ENCODE measurements around the gene TMEM220. TPM values are rescaled to one million over a fixed set of nuclear protein-coding genes. Genes with fewer than 3 reads are reported as not detected.
"Not testable (repeated sequence)": the region's sequence is repeated elsewhere in the genome, so short reads cannot be mapped to it uniquely, and the experiment has no call there.

The TMEM220 gene
- total RNA-seq, 1 donor from 2014 or later, result 3.8 TPM

DNA sequence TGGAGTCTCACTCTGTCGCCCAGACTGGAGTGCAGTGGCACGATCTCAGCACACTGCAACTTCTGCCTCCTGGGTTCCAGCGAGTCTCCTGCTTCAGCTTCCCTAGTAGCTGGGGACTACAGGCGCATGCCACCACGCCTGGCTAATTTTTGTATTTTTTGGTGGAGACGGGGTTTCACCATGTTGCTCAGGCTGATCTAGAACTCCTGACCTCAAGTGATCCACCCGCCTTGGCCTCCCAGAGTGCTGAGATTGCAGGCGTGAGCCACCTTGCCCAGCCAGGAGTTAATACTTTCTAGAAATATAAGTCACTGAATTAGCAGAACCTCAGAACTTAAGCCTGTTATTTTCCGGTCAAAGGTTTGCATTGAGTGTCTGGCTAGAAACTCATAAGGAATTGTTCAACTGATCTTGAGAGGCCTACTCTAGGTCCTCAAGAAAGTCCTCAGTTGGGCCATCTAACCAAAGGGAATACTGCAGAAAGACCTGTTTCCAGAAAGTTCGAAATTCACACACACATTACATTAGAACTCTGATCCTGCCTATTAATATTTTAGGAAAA is 1.4 kb downstream of the TMEM220 start:
- DNase-seq, result no peak

DNA sequence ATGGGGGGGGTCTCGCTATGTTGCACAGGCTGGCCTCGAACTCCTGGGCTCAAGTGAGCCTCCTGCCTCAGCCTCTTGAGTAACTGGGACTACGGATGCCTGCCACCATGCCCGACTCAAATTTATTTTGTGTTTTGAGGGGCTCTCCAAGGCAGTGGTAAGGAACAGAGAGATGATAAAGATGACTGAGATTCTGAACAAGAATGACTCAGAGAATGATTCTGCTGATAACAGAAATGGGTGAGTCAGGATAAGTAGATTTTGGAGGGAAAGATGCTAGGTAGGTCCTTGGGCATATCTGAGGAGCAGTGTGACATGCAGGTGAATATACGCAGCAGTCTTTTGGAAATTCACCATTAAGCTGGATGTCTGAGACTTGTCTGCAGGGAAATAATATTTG is 2.6 kb downstream of the TMEM220 start:
- DNase-seq, result no peak

DNA sequence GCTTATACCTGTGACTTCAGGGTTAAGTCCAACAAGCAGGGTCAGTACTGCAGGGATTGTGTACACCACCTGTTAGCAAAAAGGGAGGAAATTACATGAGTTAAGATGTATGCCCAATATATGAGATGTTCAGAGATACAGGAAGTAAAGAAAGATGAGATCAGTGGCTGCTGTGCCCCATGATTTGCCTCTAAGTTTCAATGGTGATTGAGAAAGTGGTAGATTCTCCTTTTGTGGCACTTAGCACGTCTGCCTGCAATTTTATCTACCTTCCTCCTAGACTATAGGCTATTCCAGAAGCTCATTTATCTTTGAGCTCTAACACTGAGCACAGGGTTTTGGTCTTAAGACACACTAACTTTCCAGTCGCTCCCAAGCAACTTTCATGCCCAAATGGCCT is 3.6 kb downstream of the TMEM220 start:
- DNase-seq, result no peak

DNA sequence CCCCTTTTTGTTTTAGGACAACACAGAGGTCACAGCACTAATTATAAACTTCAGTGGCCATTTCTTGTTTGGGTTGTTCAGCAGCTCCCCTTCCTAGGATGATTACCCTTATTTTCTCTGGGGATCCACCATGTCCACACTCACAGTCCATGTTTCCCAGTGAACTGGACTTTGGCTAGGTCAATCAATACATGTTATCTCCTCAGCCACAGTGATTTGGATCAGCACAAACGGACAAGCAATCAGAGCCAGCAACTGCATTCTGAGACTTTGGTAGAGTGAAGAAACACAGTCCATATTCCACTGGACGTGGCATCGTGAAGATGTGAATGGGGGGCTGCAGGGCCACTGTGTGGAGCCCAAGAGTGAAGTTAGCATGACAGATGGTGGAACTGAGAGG is 4.6 kb downstream of the TMEM220 start:
- no peak for DNase-seq

DNA sequence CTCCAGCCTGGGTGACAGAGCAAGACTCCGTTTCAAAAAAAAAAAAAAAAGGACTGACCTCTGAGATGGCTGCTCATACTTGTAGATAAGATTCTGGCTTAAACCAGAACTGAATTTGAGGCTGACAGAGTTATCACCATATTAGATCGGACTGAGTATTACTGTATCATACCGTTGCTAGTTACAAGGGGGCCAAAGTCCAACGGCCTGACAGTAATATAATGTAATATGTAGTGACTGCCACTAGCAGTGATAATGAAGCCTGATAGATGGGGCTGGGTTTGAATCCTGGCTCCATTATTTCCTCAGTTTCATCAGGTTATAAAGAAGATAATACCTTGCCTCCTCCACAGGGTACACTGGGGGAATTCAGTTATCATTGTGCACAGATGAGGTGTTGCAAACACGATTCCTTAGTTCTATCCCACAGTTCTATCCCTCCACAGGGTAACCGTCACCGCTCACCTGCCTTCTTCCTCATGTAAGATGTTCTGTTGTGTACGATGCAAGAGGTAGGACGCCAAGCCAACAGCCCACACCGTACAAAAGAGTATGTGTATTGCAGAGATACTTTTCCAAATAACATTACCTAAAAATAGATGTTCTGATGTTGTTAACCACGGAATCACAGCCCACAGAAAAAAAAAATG is 5.2 kb downstream of the TMEM220 start:
- no peak for DNase-seq

DNA sequence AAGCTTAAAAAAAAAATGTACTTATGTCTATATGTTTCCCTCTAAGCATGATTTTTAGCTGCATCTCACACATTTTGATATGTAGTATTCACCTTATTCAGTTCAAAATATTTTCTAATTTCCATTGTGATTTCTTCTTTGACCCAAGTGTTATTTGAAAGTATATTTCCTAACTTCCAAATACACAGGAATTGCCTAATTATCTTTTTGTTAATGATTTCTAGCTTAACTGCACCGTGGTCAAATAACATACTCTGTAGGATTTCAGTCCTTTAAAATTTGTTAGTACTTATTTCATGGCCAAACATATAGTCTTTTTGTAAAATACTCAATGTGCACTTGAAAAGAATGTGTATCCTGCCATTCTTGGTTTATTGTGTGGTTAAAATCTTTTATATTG is 11.3 kb downstream of the TMEM220 start:
- no peak for DNase-seq

DNA sequence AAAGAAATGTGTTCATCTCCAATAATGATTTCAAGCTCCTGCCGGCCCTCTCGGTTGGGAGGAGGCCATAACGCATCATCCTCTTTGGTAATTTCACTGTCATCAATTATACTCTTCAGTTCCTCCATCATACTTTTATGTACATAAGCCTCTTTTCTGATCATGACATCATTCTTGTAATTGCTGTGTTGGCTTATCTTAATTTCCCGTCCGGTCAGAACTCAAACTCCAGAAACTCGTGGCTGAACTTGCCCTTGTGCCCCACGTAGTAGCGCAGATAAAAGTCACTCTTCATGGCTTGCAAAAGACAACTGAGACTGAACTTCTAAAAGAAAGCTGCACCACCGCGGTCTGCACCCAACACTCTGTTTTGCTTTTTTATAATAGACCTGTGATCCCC is 13.6 kb downstream of the TMEM220 start:
- no peak for DNase-seq

DNA sequence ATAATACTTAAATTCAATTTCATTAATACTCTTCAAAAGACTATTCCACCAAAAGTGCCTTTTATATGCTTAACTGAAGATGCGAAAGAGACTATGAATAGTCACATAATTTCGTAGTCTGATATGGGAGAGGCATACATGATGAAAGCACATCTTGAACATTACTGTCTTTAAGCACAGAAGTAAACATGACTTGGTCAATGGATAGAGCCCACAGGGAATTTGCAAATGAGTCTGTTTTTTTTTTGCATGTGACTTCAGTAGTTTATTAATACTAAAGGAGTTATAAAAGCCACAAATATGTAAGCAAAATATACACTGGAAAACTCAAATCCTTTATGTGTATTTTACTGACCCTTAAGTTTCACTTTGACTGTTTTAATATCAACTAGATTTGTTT is 16.5 kb downstream of the TMEM220 start:
- no peak for DNase-seq

DNA sequence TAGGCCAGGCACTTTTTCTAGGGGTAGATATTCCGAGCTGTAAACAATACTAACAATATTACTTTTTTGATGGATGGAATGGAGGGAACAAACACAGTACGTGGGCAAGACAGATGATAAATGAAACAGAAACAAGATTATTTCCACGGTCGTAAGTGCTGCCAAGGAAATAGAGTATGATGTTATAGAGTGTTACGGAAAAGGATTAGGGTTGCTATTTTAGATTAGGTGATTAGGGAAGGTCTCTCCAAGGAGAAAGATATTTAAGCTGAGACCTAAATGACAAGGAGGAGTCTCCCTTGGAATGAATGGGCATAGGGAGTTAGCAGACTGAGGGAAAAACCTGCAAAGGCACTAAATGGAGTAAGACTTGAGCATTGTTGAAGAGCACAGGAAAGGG is 24.1 kb downstream of the TMEM220 start:
- DNase-seq, result no peak

DNA sequence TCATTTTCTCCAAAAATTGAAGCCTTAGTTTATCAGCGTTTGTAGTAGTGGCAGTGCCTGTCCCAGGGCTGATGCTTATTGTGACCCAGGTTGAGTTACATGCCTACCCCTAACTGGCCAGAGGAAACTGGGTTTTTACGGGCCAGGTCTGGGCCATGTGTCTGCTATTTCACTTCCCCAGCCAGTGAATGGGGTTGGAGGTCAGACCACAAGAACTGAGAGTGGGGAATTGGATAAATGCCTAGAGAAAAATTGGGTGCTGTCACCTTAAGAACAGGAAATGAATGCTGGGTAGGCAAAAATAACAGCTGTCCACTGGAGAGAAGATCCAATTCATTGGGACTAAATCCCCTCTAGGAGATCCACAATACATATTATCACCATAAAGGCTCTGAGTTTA is 27.2 kb downstream of the TMEM220 start:
- DNase-seq, result no peak

DNA sequence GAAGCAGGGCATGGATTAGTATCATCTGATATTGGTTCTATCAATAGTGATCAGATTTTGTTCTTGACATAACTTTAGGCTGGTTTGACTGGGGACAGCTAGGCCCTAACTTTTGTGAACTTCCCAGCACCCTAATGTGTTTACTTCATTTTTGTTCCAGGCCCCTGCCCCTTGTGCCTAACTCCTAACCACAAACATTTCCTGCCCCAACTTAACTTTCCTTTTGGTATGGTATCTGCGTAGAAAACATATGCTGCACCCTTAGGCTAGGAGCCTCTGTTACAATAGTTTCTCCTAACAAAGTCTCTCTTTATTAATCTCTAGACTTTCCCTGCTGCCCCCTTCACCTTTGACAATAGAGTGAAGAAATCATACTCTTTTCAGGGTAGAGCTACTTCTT is 30.0 kb downstream of the TMEM220 start:
- DNase-seq, result no peak

DNA sequence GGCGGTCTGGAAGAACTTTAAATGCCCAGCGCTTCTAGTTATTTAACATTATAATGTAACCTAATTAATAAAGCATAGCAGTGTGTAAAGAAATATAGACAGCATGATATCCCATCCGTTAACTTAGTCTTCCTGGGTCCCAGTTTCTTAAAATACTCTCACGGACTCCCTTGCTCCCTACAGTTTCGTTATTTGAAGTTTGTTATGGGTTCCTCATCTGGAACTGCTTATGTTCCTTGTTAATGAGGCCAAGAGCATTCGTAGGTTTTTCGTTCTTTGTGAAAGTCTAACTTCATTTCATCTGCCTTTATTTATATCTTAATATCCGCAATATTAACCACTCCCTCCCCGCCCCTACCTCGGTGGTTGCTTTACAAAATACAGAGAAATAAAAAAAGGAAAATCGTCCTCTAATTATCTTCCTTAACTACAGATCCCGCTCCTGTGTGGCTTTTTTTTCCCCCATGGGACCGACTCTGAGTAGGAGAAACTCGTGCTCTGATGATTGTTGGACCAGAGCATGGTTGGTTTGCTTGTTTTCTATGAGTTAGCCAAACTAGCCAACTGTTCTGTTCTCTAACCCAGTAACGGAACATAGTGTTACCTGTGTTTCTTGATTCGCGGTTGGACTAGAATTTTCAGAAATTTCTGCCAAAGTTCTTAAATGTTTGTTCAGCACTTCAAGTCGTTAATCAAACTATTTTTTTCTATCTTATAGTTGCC is 31.6 kb downstream of the TMEM220 start:
- peak; percentile 32 for DNase-seq

DNA sequence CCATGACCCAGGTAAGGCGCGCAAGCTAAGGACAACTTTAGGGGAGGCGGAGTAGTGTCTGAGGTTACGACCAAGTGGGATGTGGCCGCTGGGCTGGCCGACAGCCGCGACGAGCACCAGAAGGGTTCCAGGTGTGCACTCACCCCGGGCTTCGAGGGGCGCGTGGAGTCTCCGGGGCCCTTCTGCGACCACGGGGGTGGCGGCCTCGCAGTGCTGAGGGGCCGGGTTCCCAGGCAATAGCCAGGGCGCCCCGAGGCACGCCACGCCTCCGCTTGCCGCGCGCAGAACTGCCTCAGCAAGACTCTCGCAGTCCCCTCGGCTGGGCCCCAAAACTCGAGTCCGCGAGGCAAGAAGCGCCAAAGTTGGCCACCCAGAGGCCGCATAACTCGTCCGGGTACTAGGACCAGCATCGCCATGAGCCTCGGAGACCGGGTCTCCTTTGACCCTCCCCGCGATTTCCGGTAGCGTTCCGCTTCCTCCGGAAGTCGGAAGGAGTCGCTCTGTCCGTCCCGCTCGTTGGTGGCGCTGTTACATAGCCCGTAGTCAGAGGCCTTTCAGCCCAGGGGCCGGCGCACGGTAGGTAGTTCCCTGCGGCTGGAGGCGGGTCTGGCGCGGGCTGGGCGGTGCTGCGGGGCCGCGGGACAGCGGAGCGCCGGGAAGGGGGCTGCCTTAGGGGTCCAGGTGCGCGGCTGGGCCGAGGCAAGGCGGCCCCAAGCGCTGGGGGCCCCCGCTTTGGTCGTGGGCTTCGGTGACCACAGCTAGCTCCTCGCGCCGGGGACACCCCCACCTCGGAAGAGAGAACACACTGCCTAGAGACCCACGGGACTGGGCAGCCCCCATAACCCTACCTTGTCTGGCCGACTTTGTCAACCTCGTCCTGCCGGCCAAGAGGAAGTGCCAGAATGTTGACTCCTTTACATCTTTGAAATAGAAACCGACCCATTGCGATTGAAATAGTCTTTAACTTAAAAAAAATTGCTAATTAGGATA is 32.4 kb downstream of the TMEM220 start, which contains the start of the genes ADPRM and SCO1:
Gene ADPRM (plus strand): TSS at position 503 of the 990 bp plus-strand sequence. CDS start 7,333 bp downstream, outside the sequence.
Gene SCO1 (minus strand): TSS at position 442 of the 990 bp plus-strand sequence. CDS start 26 bp downstream, at position 416.
- DNase-seq, result peak; percentile 98

DNA sequence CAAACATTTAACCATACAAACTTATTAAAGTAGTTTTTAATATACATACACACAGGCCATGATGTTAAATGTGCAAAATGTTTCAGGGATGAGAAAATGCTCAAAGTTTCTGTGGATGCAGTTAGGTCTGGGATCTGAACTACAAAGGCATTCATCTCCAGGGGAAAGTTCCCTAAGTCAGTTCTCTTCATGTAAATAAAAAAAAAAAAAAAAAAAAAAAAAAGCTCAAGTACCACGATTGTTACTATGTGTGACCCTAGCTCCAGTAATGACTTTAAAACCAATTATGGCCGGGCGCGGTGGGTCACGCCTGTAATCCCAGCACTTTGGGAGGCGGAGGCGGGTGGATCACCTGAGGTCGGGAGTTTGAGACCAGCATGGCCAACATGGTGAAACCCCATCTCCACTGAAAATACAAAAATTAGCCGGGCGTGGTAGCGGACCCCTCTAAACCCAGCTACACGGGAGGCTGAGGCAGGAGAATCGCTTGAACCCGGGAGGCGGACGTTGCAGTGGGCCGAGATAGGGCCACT is 33.9 kb downstream of the TMEM220 start:
- not testable (repeated sequence) for DNase-seq

DNA sequence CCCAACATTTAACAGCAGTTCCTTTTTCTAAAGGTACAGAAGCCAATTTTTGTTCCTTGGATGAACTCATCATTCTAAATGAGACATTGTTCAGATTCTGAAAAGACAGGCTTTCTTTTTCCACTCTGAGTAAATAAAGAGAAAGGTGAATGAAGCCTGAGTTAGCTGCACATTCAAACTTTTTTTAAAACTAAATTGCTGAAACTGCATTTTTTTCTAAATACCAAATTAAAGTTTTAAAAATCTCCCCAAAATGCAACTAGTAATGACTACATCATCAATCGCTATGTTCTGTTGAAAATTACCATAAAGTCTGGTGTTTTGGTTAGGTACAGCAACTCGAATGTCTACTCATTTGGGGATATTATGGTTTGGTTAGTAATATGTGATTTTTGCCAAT is 42.3 kb downstream of the TMEM220 start:
- DNase-seq, result no peak

DNA sequence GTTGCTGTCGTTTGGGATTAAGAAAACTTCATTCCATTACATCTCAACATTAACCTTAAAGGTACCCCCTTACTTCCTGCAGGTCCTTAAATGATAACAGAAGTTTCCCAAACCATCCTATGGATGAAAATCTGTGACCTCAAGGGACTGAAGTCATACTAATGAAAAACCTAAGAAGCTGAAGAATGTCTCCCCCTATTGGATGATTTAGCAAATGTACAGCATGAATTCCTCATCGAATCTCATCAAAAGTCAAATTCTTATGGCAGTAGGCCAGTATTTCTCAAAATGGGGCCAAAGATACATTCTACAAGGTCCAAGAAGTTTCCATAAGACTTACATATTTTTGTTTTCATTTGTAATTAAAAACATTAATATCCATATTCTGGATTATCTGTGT is 46.0 kb downstream of the TMEM220 start:
- DNase-seq, result peak; percentile 29

DNA sequence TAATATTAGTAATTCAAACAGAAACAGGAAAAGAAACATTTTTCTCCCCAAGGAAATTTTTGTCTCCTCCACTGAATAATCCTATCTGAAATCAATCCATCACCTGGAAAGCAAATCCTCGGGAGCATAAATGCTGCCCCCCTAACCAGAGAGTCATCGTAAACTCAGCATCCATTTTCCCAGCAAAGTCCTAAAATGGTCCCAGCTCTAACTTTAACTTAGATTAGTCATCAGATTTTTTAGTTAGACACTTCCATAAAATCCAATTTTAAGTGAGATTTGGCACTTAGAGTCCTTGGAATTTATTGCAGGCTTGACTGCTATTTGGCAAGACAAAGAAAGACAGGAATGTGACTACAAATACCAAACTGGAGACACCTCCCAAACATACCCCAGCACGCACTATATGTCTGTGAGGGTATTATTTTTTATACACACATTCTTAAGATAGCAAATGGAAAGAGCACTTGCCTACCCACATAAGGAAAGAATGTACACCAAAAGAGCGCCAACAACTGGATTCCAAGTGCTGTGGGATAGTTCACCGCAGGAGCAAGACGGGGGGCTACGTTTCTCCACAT is 47.9 kb downstream of the TMEM220 start:
- no peak for DNase-seq

DNA sequence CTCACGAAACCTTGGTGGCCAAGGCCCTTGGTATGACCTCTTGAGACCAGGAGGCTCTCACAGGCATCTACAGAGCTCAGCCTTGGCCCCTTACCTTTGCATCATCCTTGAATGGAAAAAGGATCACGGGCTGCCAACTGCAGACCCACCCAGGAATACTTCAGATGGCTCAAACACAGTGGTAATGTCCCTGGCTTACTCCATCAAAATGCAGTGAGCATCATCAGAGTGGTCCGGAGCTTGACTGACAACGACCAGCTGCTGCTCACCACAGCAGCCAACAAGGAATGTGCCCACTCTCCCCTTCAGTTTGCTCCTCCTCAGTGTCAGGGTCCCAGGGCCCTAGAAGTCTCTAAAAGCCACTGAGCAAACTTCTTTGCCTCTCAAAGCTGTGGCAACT is 55.1 kb downstream of the TMEM220 start:
- DNase-seq, result peak; percentile 69

DNA sequence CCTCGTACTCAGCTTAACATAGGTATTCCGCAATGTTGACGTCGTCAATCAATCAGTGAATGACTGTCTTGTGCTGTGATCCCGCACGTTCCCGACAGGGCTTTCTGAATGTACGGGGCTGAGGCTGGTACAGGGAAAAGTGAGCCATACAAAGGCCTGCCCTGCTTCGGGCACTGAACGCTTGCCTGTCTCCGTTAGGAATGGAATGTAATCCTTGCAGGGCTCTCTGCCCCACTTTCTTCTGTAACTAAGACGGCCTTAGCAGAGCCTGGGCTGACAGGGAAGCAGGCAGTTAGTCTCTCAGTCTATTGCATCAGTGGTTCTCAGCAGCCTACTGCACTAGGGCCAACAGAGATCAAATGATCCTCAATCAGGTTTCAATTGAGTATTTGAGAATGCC is 56.5 kb downstream of the TMEM220 start:
- no peak for DNase-seq

DNA sequence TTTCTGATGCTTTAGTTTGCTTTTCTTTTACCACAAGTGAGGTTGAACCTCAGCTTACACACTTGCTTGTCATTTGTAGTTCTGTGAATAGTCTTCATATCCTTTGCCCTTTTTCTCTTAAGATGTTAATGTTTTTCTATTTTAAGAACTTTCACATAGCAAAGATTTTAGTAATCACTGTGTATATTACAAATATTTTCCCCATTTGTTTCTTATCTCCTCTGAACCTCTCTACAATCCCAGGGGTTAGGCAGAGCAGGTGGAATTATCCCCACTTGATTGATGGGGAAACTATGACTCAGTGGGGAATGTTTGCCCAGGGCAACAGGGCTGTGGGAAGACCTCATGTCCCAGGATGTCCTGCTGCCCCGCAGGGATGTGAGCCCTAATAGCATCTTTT is 61.0 kb downstream of the TMEM220 start:
- DNase-seq, result no peak

DNA sequence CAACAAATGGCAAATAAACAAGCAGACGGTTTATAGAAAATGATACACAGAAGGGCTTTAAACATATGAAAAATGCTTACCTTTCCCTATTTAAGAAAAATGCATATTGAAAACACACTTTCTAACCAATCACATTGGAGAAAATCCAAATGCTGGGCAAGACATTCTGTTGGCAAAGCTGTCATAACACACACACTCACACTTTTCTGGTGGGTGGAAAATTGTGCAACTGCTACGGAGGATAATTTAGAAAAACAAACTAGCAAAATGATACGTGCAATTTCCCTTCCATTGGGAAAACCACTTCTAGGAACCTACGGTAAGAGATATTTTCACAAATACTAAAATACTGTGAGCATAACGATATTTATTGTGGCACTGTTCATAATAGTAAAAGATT is 62.9 kb downstream of the TMEM220 start:
- DNase-seq, result no peak

DNA sequence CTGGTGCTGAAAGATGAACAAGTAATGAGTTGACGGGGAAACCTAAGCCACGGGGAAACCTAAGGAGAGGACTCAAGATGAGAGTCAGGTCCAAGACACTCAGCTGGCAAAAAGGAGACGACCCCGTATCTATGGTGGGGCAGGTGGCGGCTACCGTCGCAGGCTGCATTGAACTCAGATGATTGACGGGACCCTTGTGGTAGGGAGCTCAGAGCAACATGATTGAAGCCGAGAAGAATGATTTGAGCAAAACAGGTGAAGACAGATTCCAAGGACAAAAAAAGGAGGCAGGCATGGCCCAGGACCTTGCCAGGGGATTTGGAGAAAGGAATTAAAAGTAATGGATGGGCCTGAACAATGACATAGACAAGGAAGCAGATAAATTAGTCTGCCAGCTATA is 65.3 kb downstream of the TMEM220 start:
- DNase-seq, result peak; percentile 64

All from tongue (tissue), 2 donors.